Measurements from ENCODE around the gene SLC24A3.

The SLC24A3 gene

GRCh38 chr20:19241440-19241839, 29.0 kb downstream of the SLC24A3 start:
- no peak for DNase-seq (ENCODE audit: low read depth)

- DNase-seq (ENCODE audit: low read depth), result no peak
Observed at GRCh38 chr20:19244291-19244690, 31.8 kb downstream of the SLC24A3 start.

GRCh38 chr20:19249106-19249879, 36.9 kb downstream of the SLC24A3 start:
- no peak for DNase-seq (ENCODE audit: low read depth)

- DNase-seq (ENCODE audit: low read depth), result no peak
Observed at GRCh38 chr20:19250346-19250745, 37.9 kb downstream of the SLC24A3 start.

GRCh38 chr20:19251506-19251905, 39.1 kb downstream of the SLC24A3 start:
- no peak for DNase-seq (ENCODE audit: low read depth)

GRCh38 chr20:19251958-19252357, 39.5 kb downstream of the SLC24A3 start:
- DNase-seq (ENCODE audit: low read depth), result no peak

- no peak for DNase-seq (ENCODE audit: low read depth)
Observed at GRCh38 chr20:19252451-19253120, 40.1 kb downstream of the SLC24A3 start.

GRCh38 chr20:19253316-19253715, 40.9 kb downstream of the SLC24A3 start:
- no peak for DNase-seq (ENCODE audit: low read depth)

GRCh38 chr20:19253916-19254820, 41.7 kb downstream of the SLC24A3 start:
- no peak for DNase-seq (ENCODE audit: low read depth)

- no peak for DNase-seq (ENCODE audit: low read depth)
Observed at GRCh38 chr20:19254956-19255355, 42.5 kb downstream of the SLC24A3 start.

GRCh38 chr20:19256085-19256484, 43.6 kb downstream of the SLC24A3 start:
- no peak for DNase-seq (ENCODE audit: low read depth)

GRCh38 chr20:19256906-19257595, 44.6 kb downstream of the SLC24A3 start:
- no peak for DNase-seq (ENCODE audit: low read depth)

- DNase-seq (ENCODE audit: low read depth), result no peak
Observed at GRCh38 chr20:19257865-19258264, 45.4 kb downstream of the SLC24A3 start.

- DNase-seq (ENCODE audit: low read depth), result no peak
Observed at GRCh38 chr20:19259141-19259591, 46.7 kb downstream of the SLC24A3 start.

GRCh38 chr20:19260412-19261090, 48.1 kb downstream of the SLC24A3 start:
- DNase-seq (ENCODE audit: low read depth), result no peak

- DNase-seq (ENCODE audit: low read depth), result no peak
Observed at GRCh38 chr20:19264191-19264590, 51.7 kb downstream of the SLC24A3 start.

- no peak for DNase-seq (ENCODE audit: low read depth)
Observed at GRCh38 chr20:19265646-19266374, 53.4 kb downstream of the SLC24A3 start.

- DNase-seq (ENCODE audit: low read depth), result no peak
Observed at GRCh38 chr20:19268426-19268825, 56.0 kb downstream of the SLC24A3 start.

GRCh38 chr20:19269737-19270340, 57.4 kb downstream of the SLC24A3 start:
- no peak for DNase-seq (ENCODE audit: low read depth)
